ENCODE data around the gene PIEZO1.
"Not testable (repeated sequence)": the region's sequence is repeated elsewhere in the genome, so short reads cannot be mapped to it uniquely, and the experiment has no call there.

GRCh38 chr16:88823646-88824045, 38.6 kb upstream of the PIEZO1 start:
- not testable (repeated sequence) for TF ChIP-seq CTCF (conservative IDR thresholded peaks at IDR 0.05 in 1 of 2, IDR thresholded peaks at IDR 0.05 in 1 of 2; ENCODE audit: extremely low read depth in 1 of 2, insufficient read depth in 1 of 2, low read depth in 1 of 2, low read length in 2 of 2); EZH2 (IDR thresholded peaks at IDR 0.05; ENCODE audit: borderline replicate concordance, low read length)

Measured in mammary epithelial cell (primary cell).